Jurkat, Clone E6-1 (cell line): ENCODE measurements around the gene ZNF780A.
"Not testable (repeated sequence)": the region's sequence is repeated elsewhere in the genome, so short reads cannot be mapped to it uniquely, and the experiment has no call there.

ENCODE experiments used
- DNase-seq: peaks from one replicate; pipeline ENCODE4 v3.0.0-alpha.2; 2011; ENCODE audit warnings: low read depth, low spot score
- H3K4me3 ChIP-seq: 2 replicates; pipeline ENCODE4 v1.5.1; 2011; ENCODE audit warnings: mild to moderate bottlenecking, low read length, control low read depth, moderate library complexity

ZNF780A gene

GRCh38 chr19:40089462-40089861 lies 1.3 kb downstream of the ZNF780A start:
- H3K4me3 ChIP-seq = no peak overlapping the region; the same call in 1 of the 2 replicates
- DNase-seq = no peak

- H3K4me3 ChIP-seq = no peak overlapping the region
- no peak for DNase-seq
Measured at GRCh38 chr19:40088299-40089047, 2.3 kb downstream of the ZNF780A start.

- no peak overlapping the region for H3K4me3 ChIP-seq
- no peak for DNase-seq
Measured at GRCh38 chr19:40084948-40085347, 5.8 kb downstream of the ZNF780A start.

DNA sequence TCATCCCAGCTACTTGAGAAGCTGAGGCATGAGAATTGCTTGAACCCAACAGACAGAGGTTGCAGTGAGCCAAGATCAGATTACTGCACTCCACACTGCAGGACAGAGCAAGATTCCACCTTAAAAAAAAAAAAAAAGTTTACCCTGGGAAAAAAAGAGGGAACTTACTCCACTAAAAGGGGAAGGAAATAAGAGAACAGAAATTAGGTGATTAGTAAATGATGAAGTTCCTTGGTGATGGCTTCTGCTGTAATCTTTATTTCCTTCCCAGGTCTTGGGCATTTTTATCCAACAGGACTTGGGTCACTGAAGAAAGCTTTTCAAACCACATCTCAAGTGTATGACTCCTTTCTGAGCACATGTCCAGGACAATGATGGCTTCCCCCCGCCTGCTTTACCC lies 9.3 kb downstream of the ZNF780A start:
- no peak for DNase-seq
- H3K4me3 ChIP-seq = no peak overlapping the region

- DNase-seq = no peak
- H3K4me3 ChIP-seq = no peak overlapping the region
Measured at GRCh38 chr19:40080289-40080688, 10.5 kb downstream of the ZNF780A start.

- H3K4me3 ChIP-seq = no peak overlapping the region
- no peak for DNase-seq
Measured at GRCh38 chr19:40078377-40078776, 12.4 kb downstream of the ZNF780A start.

DNA sequence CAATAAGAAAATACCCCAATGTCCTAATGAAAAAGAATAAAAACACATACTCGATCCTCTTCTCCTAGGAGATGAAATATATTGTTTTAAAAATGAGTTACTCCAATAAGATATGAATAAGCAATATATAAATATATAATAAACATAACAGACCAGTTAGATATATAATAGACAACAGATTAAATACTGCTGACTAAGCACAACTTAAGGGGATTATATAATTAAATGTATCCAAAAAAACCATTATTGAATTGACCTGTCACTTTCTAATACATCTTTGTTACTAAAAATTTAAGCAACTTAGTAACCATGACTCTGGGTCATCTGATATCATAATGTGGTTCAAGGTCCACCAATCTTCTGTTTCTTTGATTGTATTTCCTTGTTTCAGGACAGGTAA lies 20.7 kb downstream of the ZNF780A start:
- H3K4me3 ChIP-seq = no peak overlapping the region
- no peak for DNase-seq

DNA sequence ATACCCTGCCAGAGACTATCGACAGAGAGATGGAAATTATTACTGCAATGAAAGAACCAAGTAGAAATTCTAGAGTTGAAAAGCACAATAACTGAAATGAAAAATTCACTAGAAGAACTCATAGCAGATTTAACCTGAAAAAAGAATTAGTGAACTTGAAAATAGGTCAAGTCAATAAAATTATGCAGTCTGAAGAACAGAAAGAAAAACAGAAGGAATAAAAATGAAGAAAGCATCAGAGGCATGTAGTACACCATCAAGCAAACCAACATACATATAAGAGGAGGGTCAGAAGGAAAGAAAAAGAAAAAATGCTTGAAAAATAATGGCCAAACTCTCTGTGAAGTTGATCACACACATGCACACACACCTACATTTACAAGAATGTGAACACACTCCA lies 31.1 kb downstream of the ZNF780A start:
- no peak overlapping the region for H3K4me3 ChIP-seq
- DNase-seq = no peak

DNA sequence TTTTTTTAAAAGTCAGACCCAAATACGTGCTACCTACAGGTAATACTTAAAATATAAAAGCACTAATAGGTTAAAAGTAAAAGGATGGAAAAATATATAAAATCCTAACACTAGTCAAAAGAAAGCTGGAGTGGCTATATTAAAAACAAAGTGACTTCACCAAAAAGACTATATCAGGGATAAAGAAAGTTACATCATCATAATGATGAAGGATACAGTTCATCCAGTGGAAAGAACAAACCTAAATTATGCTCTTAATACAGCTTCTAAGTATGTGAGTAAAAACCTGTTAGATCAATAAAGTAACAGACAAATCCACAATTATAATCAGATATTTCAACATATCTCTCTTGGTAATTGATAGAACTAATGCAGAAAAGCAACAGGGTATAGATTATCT lies 33.6 kb downstream of the ZNF780A start:
- no peak overlapping the region for H3K4me3 ChIP-seq
- no peak for DNase-seq

- peak overlapping the region; percentile 77 for H3K4me3 ChIP-seq
- DNase-seq = no peak
Measured at GRCh38 chr19:40056505-40056904, 34.2 kb downstream of the ZNF780A start.

- H3K4me3 ChIP-seq = peak within 1 kb of the TSS; percentile 77
- DNase-seq = peak; percentile 73
Measured at GRCh38 chr19:40055832-40056504, 34.8 kb downstream of the ZNF780A start, which contains the start of gene ZNF780B. ZNF780B (minus strand) TSS chr19:40056231; CDS start chr19:40050332, 5,899 bp downstream.

DNA sequence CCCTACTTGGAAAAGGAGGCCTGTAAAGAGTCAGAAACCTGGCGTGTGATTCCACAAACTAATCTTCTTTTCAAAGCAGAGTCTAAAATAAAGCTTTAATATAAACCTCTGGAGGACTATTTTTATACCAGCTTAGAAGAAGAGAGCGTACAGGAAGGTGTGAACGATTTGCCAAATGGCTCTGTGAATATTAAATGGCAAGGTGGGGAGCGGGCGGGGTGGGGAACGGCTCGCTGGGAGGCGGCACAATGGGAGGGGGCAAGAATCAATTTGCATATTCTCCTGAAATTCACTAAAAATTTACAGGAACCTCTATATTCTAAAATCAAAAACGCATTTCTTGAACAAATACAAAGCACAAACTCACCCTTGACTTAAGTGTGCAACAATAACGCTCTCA lies 35.7 kb downstream of the ZNF780A start:
- no peak for DNase-seq

GRCh38 chr19:40054632-40055031 lies 36.1 kb downstream of the ZNF780A start:
- no peak for DNase-seq
- H3K4me3 ChIP-seq = no peak overlapping the region; the same call in 1 of the 2 replicates

More for the DNA sequence above, 35.7 kb downstream of the ZNF780A start:
- H3K4me3 ChIP-seq = peak overlapping the region; percentile 77

- no peak overlapping the region for H3K4me3 ChIP-seq
- no peak for DNase-seq
Measured at GRCh38 chr19:40053491-40053890, 37.3 kb downstream of the ZNF780A start.

DNA sequence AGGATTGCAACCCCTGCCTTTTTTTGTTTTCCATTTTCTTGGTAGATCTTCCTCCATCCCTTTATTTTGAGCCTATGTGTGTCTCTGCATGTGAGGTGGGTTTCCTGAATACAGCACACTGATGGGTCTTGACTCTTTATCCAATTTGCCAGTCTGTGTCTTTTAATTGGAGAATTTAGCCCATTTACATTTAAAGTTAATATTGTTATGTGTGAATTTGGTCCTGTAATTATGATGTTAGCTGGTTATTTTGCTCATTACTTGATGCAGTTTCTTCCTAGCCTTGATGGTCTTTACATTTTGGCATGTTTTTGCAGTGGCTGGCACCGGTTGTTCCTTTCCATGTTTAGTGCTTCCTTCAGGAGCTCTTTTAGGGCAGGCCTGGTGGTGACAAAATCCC lies 49.0 kb downstream of the ZNF780A start:
- H3K4me3 ChIP-seq, DNase-seq: not testable (repeated sequence)

DNA sequence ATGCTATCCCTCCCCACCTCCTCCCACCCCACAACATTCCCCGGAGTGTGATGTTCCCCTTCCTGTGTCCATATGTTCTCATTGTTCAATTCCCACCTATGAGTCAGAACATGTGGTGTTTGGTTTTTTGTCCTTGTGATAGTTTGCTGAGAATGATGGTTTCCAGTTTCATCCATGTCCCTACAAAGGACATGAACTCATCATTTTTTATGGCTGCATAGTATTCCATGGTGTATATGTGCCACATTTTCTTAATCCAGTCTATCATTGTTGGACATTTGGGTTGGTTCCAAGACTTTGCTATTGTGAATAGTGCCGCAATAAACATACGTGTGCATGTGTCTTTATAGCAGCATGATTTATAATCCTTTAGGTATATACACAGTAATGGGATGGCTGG lies 52.7 kb downstream of the ZNF780A start:
- DNase-seq, H3K4me3 ChIP-seq: not testable (repeated sequence)

DNA sequence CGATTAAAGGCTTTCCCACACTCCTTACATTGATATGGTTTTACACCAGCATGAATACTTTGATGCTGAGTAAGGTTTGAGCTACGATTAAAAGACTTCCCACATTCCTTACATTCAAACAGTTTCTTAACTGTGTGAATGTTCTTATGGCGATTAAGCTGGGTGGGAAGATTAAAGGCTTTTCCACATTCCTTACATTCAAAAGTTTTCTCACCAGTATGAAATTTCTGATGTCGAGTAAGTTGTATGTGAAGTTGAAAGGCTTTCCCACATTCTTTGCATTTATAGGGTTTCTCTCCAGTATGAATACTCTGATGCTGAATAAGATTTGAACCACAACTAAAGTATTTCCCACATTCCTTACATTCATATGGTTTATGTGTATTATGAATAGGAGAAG lies 54.7 kb downstream of the ZNF780A start:
- DNase-seq = no peak
- no peak overlapping the region for H3K4me3 ChIP-seq

DNA sequence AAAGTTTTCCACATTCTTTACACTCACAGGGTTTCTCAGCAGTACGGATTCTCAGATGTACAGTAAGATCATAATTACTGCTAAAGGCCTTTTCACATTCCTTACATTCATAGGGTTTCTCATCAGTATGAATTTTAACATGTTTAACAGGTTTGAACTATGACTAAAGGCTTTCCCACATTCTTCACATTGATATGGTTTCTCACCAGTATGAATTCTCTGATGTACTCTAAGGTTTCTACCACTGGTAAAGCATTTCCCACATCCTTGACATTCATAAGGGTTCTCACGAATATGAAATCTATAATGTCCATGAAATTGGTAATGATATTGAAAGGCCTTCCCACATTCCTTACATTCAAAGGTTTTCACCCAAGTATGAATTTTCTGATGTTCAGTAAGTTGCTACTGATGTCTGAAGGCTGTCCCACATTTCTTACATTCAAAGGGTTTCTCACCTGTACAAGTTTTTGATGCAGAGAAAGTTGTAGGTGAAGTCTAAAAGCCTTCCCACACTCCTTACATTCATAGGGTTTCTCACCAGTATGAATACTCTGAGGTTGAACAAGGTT lies 56.7 kb downstream of the ZNF780A start:
- no peak for DNase-seq
- H3K4me3 ChIP-seq = no peak overlapping the region

GRCh38 chr19:40026597-40026970 lies 64.2 kb downstream of the ZNF780A start:
- DNase-seq = no peak
- no peak overlapping the region for H3K4me3 ChIP-seq

DNA sequence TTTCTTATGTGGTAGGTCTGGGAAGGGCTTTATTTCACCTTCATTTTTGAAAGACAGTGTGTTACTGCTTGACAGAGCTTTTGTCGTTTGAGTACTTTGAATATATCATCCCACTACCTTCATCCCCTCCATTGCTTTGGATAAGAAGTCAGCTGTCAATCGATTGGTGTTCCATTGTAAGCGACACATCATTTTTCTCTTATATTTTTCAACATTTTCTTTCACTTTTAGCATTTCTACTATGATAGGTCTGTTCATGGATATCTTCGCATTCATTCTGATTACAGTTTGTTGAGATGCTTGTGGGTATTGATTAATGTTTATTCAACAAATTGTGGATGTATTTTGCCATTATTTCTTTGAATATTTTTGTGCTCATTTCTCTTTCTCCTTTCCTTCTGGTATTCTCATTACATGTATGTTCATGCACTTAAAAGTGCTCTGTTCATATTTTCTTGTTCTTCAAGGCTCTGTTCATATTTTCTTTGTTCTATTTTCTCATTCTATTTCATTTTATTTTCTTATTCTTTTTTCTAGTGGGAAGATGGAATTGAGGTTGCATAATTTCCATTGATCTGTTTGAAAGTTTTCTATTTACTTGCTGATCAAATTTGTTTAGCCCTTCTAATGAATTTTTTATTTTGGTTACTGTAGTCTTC lies 64.7 kb downstream of the ZNF780A start:
- no peak overlapping the region for H3K4me3 ChIP-seq
- no peak for DNase-seq
